MM.1S (cell line): ENCODE measurements around the gene TMED6.

Experiments used
- DNase-seq: peaks from one replicate; pipeline ENCODE4 v3.0.0-alpha.2; 2015
- H2AFZ ChIP-seq: fragments of 300-600 bp; sonication (generic); 2 replicates; pipeline ENCODE4 v1.6.0; 2016; ENCODE audit warnings: antibody characterized with exemption, low read length
- H3F3A ChIP-seq: fragments of 300-600 bp; sonication (generic); 2 replicates; pipeline ENCODE4 v1.6.1; 2016; ENCODE audit warnings: mild to moderate bottlenecking, antibody characterized with exemption, low read length, moderate library complexity, mixed read lengths; ENCODE audit not compliant: insufficient read depth
- H3K27ac ChIP-seq: fragments of 300-600 bp; sonication (generic); 2 replicates; pipeline ENCODE4 v1.5.1; 2016; ENCODE audit warnings: mild to moderate bottlenecking, low read length
- H3K27me3 ChIP-seq: fragments of 300-600 bp; sonication (generic); replicated peaks from 2 replicates; pipeline ENCODE4 v1.6.0; 2016; ENCODE audit warnings: low read length; ENCODE audit not compliant: insufficient read depth
- H3K36me3 ChIP-seq: fragments of 300-600 bp; sonication (generic); replicated peaks from 2 replicates; pipeline ENCODE4 v1.6.1; 2016; ENCODE audit warnings: mild to moderate bottlenecking, low read length, mixed read lengths; ENCODE audit not compliant: insufficient read depth
- H3K4me1 ChIP-seq: fragments of 300-600 bp; sonication (generic); 2 replicates; pipeline ENCODE4 v1.6.1; 2016; ENCODE audit warnings: low read length, mixed read lengths
- H3K4me2 ChIP-seq: fragments of 300-600 bp; sonication (generic); 2 replicates; pipeline ENCODE4 v1.6.0; 2016; ENCODE audit warnings: low read depth, low read length
- H3K4me3 ChIP-seq: fragments of 300-600 bp; sonication (generic); 2 replicates; pipeline ENCODE4 v1.5.1; 2016; ENCODE audit warnings: low read length, mixed read lengths
- H3K79me2 ChIP-seq: fragments of 300-600 bp; sonication (generic); 2 replicates; pipeline ENCODE4 v1.6.1; 2016; ENCODE audit warnings: mixed run types, low read length, mixed read lengths
- H3K9ac ChIP-seq: fragments of 300-600 bp; sonication (generic); 2 replicates; pipeline ENCODE4 v1.6.1; 2016; ENCODE audit warnings: low read length, mixed read lengths
- H3K9me2 ChIP-seq: fragments of 300-600 bp; sonication (generic); replicated peaks from 2 replicates; pipeline ENCODE4 v1.6.1; 2016; ENCODE audit warnings: mild to moderate bottlenecking, low read length, mixed read lengths; ENCODE audit not compliant: insufficient read depth
- H3K9me3 ChIP-seq: fragments of 300-600 bp; sonication (generic); replicated peaks from 2 replicates; pipeline ENCODE4 v1.6.1; 2016; ENCODE audit warnings: mild to moderate bottlenecking, low read length, mixed read lengths; ENCODE audit not compliant: insufficient read depth
- H4K20me1 ChIP-seq: fragments of 300-600 bp; sonication (generic); 2 replicates; pipeline ENCODE4 v1.6.1; 2016; ENCODE audit warnings: mild to moderate bottlenecking, low read length, moderate library complexity, mixed read lengths; ENCODE audit not compliant: insufficient read depth
- CTCF ChIP-seq: fragments of 300-600 bp; sonication (generic); IDR thresholded peaks from 2 replicates; pipeline ENCODE4 v1.5.1; 2016; ENCODE audit warnings: antibody characterized with exemption, low read length, mixed read lengths
- EZH2 ChIP-seq: fragments of 300-600 bp; sonication (generic); optimal IDR thresholded peaks from 2 replicates; pipeline ENCODE3; 2017; ENCODE audit warnings: low read depth, mild to moderate bottlenecking, antibody characterized with exemption, low read length, mixed read lengths
- EZH2phosphoT487 ChIP-seq: fragments of 300-600 bp; sonication (generic); IDR thresholded peaks from 2 replicates; pipeline ENCODE4 v1.6.1; 2018; ENCODE audit warnings: antibody characterized with exemption, low read length

The TMED6 gene

GRCh38 chr16:69327585-69328310, 23.8 kb downstream of the TMED6 start:
- Histone ChIP-seq H3K4me2 (peak overlapping the region; percentile 100; the same call in 1 of the 2 replicates), H3F3A (peaks cover 9% of the 10 kb centered on the region), H3K27me3 (no peaks in the 10 kb centered on the region), H4K20me1 (no peaks in the 10 kb centered on the region; the same call in 1 of the 2 replicates), H3K4me3 (no peak overlapping the region), H3K4me1 (peaks cover 19% of the 10 kb centered on the region), H3K27ac (no peak overlapping the region), H3K9me2 (no peaks in the 10 kb centered on the region), H3K9me3 (no peaks in the 10 kb centered on the region), H3K9ac (no peak overlapping the region), H3K79me2 (peaks cover 72% of the 10 kb centered on the region), H2AFZ (no peak overlapping the region), H3K36me3 (peaks cover 14% of the 10 kb centered on the region)
- no peak for TF ChIP-seq EZH2phosphoT487
- no peak for TF ChIP-seq CTCF
- no peak for TF ChIP-seq EZH2
- no peak for DNase-seq

- Histone ChIP-seq H2AFZ (no peak overlapping the region), H3K9me2 (no peaks in the 10 kb centered on the region), H3K4me3 (no peak overlapping the region), H3K27me3 (no peaks in the 10 kb centered on the region), H3K4me2 (no peak overlapping the region; the same call in 1 of the 2 replicates), H3K36me3 (peaks cover 10% of the 10 kb centered on the region), H3K4me1 (peaks cover 19% of the 10 kb centered on the region), H3K79me2 (peaks cover 82% of the 10 kb centered on the region), H4K20me1 (no peaks in the 10 kb centered on the region; the same call in 1 of the 2 replicates), H3K9ac (no peak overlapping the region), H3K9me3 (no peaks in the 10 kb centered on the region), H3K27ac (no peak overlapping the region), H3F3A (peaks cover 9% of the 10 kb centered on the region)
- no peak for DNase-seq
- TF ChIP-seq EZH2 (no peak), EZH2phosphoT487 (no peak), CTCF (no peak)
Measured at GRCh38 chr16:69326172-69326873, 25.3 kb downstream of the TMED6 start.

- TF ChIP-seq CTCF (no peak), EZH2phosphoT487 (no peak), EZH2 (no peak)
- peaks cover 9% of the 10 kb centered on the region for H3F3A ChIP-seq
- no peak overlapping the region for H3K9ac ChIP-seq
- no peak overlapping the region for H2AFZ ChIP-seq
- H3K4me2 ChIP-seq: no peak overlapping the region
- H3K27ac ChIP-seq: no peak overlapping the region
- DNase-seq: no peak
- no peaks in the 10 kb centered on the region; the same call in 1 of the 2 replicates for H4K20me1 ChIP-seq
- H3K27me3 ChIP-seq: no peaks in the 10 kb centered on the region
- H3K36me3 ChIP-seq: peaks cover 13% of the 10 kb centered on the region
- H3K4me3 ChIP-seq: no peak overlapping the region
- H3K9me2 ChIP-seq: no peaks in the 10 kb centered on the region
- peaks cover 86% of the 10 kb centered on the region for H3K79me2 ChIP-seq
- H3K9me3 ChIP-seq: no peaks in the 10 kb centered on the region
- peaks cover 19% of the 10 kb centered on the region for H3K4me1 ChIP-seq
Measured at GRCh38 chr16:69325784-69326171, 25.8 kb downstream of the TMED6 start.
